HK-2 (cell line): ENCODE results near the gene ANTKMT.
A peak's percentile ranks its signal among the peaks of the same experiment; 100 is the strongest.

Experiments used
- DNase-seq: peaks from one replicate; pipeline ENCODE4 v3.0.0-alpha.2; 2018; ENCODE audit not compliant: unreplicated experiment

ANTKMT gene, protein sequence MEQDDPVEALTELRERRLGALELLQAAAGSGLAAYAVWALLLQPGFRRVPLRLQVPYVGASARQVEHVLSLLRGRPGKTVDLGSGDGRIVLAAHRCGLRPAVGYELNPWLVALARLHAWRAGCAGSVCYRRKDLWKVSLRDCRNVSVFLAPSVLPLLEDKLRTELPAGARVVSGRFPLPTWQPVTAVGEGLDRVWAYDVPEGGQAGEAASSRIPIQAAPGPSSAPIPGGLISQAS

GRCh38 chr16:720990-721764 lies at the start of gene ANTKMT:
ANTKMT (plus strand) TSS chr16:721146; CDS start chr16:721275, 129 bp downstream.
- peak; percentile 78 for DNase-seq

GRCh38 chr16:671353-672131 lies 49.4 kb upstream of the ANTKMT start:
- DNase-seq = no peak

GRCh38 chr16:672371-672770 lies 48.6 kb upstream of the ANTKMT start:
- DNase-seq = no peak

- no peak for DNase-seq
These were observed 48.1 kb upstream of the ANTKMT start for GRCh38 chr16:672851-673250.

DNA sequence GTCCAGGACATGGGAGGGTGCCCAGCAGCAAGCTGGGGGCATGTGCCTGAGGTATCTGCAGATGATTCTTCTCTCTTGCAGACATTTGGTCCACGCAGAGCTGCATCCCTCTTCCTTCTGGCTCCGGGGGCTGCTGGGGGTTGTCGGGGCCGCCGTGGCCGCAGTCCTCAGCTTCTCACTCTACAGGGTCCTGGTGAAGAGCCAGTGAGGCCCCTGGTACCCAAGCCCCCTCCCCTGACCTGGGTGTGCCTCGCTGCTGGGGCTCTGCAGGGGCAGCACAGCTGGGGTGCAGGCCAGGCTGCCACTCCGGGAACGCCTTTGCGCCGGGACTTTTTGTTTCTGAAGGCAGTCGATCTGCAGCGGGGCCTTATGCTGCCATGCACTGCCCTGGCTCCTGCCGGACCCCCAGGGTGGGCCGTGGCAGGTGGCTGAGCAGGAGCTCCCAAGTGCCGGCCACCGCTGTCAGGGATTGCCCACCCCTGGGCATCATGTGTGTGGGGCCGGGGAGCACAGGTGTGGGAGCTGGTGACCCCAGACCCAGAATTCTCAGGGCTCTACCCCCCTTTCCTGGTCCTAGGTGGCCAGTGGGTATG lies 47.5 kb upstream of the ANTKMT start:
- no peak for DNase-seq

GRCh38 chr16:674214-674881 lies 46.6 kb upstream of the ANTKMT start:
- DNase-seq = no peak

DNA sequence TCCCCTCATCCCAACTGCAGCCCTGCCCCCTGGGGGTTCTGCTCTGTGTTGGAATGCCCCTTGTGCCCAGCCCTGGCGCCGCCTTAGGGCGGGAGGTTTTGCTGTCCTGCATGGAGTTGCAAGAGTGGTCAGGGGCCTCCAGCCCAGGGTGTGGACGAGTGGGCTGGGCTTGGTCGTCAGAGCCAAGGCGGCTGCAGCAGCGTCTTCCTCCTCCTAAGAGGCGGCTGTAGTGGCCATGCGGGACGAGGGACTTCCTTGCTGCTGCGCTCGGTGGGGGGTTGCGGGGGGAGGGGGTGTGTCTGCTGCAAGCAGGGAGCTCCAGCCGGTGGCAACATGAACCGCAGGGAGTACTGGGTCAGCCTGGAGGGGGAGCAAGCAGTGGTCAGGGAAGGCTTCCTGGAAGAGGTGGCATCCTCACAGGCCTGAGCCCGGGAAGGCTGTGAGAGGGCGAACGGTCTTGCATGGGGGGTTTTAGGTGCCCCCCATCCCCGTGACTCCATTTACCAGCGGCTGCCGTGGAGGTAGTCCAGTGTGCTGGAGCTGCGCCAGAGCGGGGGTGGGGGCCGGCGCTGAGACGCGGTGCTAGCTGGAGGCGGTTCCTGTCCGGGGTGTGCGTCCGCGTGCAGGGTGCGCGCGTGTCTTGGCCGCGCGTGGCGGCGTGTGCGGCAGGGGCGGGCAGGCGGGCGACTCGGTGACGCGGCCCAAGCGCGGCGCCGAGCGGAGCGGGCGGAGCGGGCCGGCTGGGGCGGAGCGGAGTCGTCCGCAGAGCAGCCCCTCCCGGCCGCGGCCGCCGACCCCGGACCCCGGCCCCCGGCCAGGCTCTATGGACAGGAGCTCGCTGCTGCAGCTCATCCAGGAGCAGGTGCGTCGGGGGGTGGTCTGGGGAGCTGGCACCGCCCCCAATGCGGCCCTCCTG lies 45.7 kb upstream of the ANTKMT start, which contains the start of gene RHBDL1:
RHBDL1 (plus strand) TSS at position 704 of the 916 bp plus-strand sequence; CDS start at position 824, 120 bp downstream.
- no peak for DNase-seq

GRCh38 chr16:675884-676564 lies 44.9 kb upstream of the ANTKMT start:
- DNase-seq = no peak

GRCh38 chr16:676565-676902 lies 44.4 kb upstream of the ANTKMT start:
- DNase-seq = no peak

GRCh38 chr16:676913-677312 lies 44.0 kb upstream of the ANTKMT start:
- DNase-seq = no peak

- no peak for DNase-seq
These were observed 43.4 kb upstream of the ANTKMT start for GRCh38 chr16:677316-678190.

DNA sequence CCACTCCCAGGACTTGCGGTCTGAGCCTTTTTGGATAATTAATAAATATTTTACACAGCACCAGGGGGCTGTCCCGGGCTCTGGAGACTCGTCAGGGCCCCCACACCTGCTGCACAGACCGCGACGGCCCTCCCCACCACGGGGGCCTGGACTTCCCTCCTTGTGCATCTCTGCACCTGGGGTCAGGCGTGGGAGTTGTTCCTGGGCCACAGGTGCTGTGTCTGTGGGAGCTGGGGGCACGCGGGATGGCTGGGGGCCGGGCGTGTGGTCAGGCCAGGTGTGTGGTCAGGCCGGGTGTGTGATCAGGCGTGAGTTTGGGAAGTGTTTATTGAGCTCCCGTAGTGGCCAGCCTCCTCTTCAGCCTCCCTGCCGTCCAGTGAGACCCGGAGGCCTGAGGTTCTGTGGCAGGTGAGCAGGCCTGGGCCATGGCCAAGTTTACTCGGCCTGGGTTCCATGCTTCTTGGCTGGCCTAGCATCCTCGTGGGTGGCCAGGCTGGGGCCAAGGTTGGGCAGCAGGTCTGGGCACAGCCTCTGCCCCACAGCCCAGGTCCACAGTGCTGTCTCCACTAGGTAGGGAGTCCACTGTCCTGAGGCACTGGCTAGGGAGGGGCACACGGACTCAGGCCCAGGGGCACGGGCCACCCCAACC lies 42.6 kb upstream of the ANTKMT start:
- no peak for DNase-seq

GRCh38 chr16:678858-679813 lies 41.8 kb upstream of the ANTKMT start:
- peak; percentile 55 for DNase-seq

DNA sequence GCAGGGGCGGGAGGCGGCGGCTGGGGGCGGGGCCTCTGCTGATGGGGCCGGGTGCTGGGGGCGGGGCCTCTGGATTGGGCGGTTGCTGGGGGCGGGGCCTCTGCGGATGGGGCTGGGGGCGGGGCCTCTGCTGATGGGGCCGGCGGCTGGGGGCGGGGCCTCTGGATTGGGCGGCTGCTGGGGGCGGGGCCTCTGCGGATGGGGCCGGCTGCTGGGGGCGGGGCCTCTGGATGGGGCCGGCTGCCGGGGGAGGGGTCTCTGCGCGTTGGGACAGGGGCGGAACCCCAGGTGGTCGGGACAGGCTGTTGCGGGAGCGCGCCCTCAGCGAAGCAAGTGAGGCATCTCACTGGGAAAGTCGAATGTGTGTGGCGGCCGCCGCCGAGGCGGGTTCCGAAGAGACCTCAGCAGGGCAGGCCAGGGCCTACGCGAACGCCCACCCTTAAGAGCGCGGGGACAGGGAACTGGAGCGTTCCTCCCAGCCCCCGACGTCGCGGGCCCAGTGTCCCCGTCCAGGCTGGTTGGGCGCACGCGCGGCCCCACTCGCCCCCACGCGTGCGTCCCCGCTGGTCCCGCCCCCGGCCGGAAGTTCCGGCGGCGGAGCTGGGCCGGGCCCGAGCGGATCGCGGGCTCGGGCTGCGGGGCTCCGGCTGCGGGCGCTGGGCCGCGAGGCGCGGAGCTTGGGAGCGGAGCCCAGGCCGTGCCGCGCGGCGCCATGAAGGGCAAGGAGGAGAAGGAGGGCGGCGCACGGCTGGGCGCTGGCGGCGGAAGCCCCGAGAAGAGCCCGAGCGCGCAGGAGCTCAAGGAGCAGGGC lies 40.9 kb upstream of the ANTKMT start, which contains the start of gene STUB1:
STUB1 (plus strand) TSS at position 597 of the 811 bp plus-strand sequence; CDS start at position 713, 116 bp downstream.
- peak; percentile 92 for DNase-seq

- no peak for DNase-seq
These were observed 40.4 kb upstream of the ANTKMT start for GRCh38 chr16:680625-680945.

DNA sequence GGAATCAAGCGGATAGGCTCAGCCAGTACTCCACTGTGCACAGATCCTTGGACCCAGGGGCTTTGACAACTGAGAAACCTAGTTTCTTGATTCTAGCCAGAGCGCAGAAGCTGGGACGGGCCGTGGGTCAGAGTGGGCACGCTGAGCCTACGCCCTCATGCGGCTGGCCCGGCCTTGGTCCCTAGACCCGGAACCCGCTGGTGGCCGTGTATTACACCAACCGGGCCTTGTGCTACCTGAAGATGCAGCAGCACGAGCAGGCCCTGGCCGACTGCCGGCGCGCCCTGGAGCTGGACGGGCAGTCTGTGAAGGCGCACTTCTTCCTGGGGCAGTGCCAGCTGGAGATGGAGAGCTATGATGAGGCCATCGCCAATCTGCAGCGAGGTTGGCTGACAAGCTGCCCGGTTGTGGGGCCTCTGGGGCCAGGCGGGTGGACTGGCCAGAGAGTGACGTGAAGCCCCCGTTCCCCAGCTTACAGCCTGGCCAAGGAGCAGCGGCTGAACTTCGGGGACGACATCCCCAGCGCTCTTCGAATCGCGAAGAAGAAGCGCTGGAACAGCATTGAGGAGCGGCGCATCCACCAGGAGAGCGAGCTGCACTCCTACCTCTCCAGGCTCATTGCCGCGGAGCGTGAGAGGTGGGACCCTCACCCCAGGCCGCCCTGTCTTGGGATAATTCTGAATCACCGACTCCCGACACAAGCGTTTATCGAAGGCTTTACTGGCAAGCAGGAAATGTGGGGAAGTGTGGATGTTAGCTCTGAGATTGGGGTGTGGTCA lies 39.8 kb upstream of the ANTKMT start:
- DNase-seq = peak; percentile 45
